SJSA1 (cell line): ENCODE measurements around the gene SYCP2. TPM values are rescaled to one million over a fixed set of nuclear protein-coding genes. Genes with fewer than 3 reads are reported as not detected.
"Not testable (repeated sequence)": the region's sequence is repeated elsewhere in the genome, so short reads cannot be mapped to it uniquely, and the experiment has no call there.

Experiments used
- DNase-seq, 2 experiments: peaks; one replicate each; pipeline ENCODE4 v3.0.0-alpha.2; 2015 to 2020; ENCODE audit warnings: low spot score in 2 of 2, low read depth in 1 of 2
- H3K27ac ChIP-seq: fragments of 250-450 bp; sonication (Bioruptor Pico); 2 replicates; pipeline ENCODE4 v1.5.1; 2020; ENCODE audit warnings: mild to moderate bottlenecking, moderate library complexity
- H3K27me3 ChIP-seq: fragments of 250-450 bp; sonication (Bioruptor Pico); replicated peaks from 2 replicates; pipeline ENCODE4 v1.5.1; 2020; ENCODE audit warnings: mild to moderate bottlenecking, moderate library complexity
- H3K36me3 ChIP-seq: fragments of 250-450 bp; sonication (Bioruptor Pico); 2 replicates; pipeline ENCODE4 v1.5.1; 2020; ENCODE audit warnings: mild to moderate bottlenecking
- H3K4me1 ChIP-seq: fragments of 250-450 bp; sonication (Bioruptor Pico); replicated peaks from 2 replicates; pipeline ENCODE4 v1.6.1; 2021; ENCODE audit warnings: mild to moderate bottlenecking
- H3K4me3 ChIP-seq: fragments of 250-450 bp; sonication (Bioruptor Pico); 2 replicates; pipeline ENCODE4 v1.5.1; 2020; ENCODE audit warnings: mild to moderate bottlenecking
- H3K9me3 ChIP-seq: fragments of 250-450 bp; sonication (Bioruptor Pico); replicated peaks from 2 replicates; pipeline ENCODE4 v1.5.1; 2020; ENCODE audit warnings: mild to moderate bottlenecking
- total RNA-seq: library from RNA; depleted of rRNA; stranded (reverse); fragments of >200 nt; shearing (Covaris generic); gene quantifications from 2 replicates; pipeline ENCODE4 v1.2.3, GENCODE V29; 2014

SYCP2 gene
- total RNA-seq, 1 experiment from 2014 or later: 2.6 TPM

- peak in 1 of 2 experiments; percentile 45 for DNase-seq
- no peak overlapping the region for H3K4me3 ChIP-seq
- H3K27me3 ChIP-seq: no peaks in the 10 kb centered on the region
- H3K4me1 ChIP-seq: peaks cover 14% of the 10 kb centered on the region
- peak overlapping the region; percentile 25 for H3K27ac ChIP-seq
- no peaks in the 10 kb centered on the region for H3K9me3 ChIP-seq
- H3K36me3 ChIP-seq: no peaks in the 10 kb centered on the region
Observed at GRCh38 chr20:59920944-59921343, 12.5 kb downstream of the SYCP2 start.

- H3K27me3 ChIP-seq: no peaks in the 10 kb centered on the region
- no peak overlapping the region for H3K27ac ChIP-seq
- DNase-seq: no peak
- H3K4me3 ChIP-seq: no peak overlapping the region
- H3K4me1 ChIP-seq: no peaks in the 10 kb centered on the region
- no peaks in the 10 kb centered on the region; the same call in 1 of the 2 replicates for H3K9me3 ChIP-seq
- no peaks in the 10 kb centered on the region for H3K36me3 ChIP-seq
Observed at GRCh38 chr20:59912609-59913008, 20.8 kb downstream of the SYCP2 start.

DNA sequence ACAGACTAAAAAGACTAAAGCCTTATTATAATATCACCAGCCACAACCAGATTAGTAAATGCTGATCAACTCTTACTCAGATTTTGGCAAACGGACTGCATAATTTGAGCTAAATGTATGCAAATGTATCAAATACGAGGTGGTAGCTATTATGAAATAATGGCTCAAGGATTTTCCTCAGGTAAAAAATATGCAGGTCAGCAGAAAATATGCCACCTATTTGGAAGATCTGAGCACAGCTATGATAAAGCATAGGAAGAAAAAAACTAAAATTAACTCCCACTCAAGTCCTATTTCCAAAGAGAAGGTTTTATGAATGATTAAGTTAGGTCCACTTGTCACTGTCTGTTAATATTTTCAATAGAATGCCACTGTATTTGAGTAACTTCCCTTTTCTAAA, 22.4 kb downstream of the SYCP2 start:
- Histone ChIP-seq H3K9me3 (no peaks in the 10 kb centered on the region; the same call in 1 of the 2 replicates), H3K4me1 (no peaks in the 10 kb centered on the region), H3K4me3 (no peak overlapping the region), H3K27ac (no peak overlapping the region), H3K36me3 (no peaks in the 10 kb centered on the region), H3K27me3 (no peaks in the 10 kb centered on the region)
- DNase-seq: no peak

GRCh38 chr20:59908855-59909254, 24.6 kb downstream of the SYCP2 start:
- Histone ChIP-seq H3K27me3 (no peaks in the 10 kb centered on the region; the same call in 1 of the 2 replicates), H3K9me3 (no peaks in the 10 kb centered on the region; the same call in 1 of the 2 replicates), H3K4me3 (no peak overlapping the region), H3K27ac (no peak overlapping the region), H3K36me3 (no peaks in the 10 kb centered on the region), H3K4me1 (no peaks in the 10 kb centered on the region)
- DNase-seq: no peak

GRCh38 chr20:59903621-59904020, 29.8 kb downstream of the SYCP2 start:
- no peaks in the 10 kb centered on the region; the same call in 1 of the 2 replicates for H3K9me3 ChIP-seq
- no peak for DNase-seq

DNA sequence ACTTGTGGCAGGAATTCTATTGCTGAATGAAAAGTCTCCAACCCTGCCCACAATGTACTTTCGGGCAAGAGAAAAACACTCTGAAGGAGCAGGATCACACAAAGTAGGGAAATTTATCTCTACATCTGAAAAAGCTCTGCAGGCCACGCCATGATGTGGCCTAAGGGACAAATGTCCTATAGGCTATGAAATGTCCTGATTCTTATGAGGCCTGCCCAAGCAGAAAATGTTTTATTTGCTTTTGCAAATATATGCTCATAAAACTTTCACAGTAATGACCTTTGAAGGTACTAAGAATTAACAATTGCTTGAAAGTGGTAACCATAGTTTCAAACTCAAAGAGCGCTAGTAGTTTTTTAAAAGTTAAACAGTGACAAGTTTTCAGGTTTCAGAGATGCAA, 31.0 kb downstream of the SYCP2 start:
- H3K9me3 ChIP-seq: no peaks in the 10 kb centered on the region
- DNase-seq: no peak
- no peaks in the 10 kb centered on the region for H3K4me1 ChIP-seq
- H3K27ac ChIP-seq: no peak overlapping the region
- no peaks in the 10 kb centered on the region; the same call in 1 of the 2 replicates for H3K27me3 ChIP-seq
- H3K36me3 ChIP-seq: no peaks in the 10 kb centered on the region
- H3K4me3 ChIP-seq: no peak overlapping the region

More at GRCh38 chr20:59903621-59904020, 29.8 kb downstream of the SYCP2 start:
- Histone ChIP-seq H3K27me3 (no peaks in the 10 kb centered on the region; the same call in 1 of the 2 replicates), H3K27ac (no peak overlapping the region), H3K4me3 (no peak overlapping the region), H3K4me1 (no peaks in the 10 kb centered on the region), H3K36me3 (no peaks in the 10 kb centered on the region)

GRCh38 chr20:59895908-59896307, 37.5 kb downstream of the SYCP2 start:
- Histone ChIP-seq H3K27ac (no peak overlapping the region), H3K9me3 (no peaks in the 10 kb centered on the region), H3K4me1 (no peaks in the 10 kb centered on the region), H3K4me3 (no peak overlapping the region), H3K27me3 (no peaks in the 10 kb centered on the region), H3K36me3 (no peaks in the 10 kb centered on the region)
- no peak for DNase-seq

DNA sequence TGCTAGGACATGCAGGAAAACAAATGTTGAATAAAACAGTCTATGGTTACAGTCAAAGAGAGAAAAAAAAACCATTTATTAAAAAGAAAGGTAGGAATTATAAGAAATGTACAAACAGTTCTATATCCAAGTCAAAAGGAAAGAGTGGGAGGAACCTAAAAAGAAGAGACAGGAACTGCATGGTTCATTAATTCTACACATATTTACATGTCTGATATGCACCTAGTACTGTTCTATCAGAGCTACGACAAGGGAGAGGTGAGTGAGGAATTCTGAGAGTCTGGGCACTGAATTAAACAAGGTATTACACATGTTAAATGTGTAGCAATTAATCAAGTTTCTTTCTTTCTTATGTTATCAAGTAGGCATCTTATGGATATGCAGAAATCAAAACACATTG, 41.9 kb downstream of the SYCP2 start:
- no peak for DNase-seq
- H3K36me3 ChIP-seq: no peaks in the 10 kb centered on the region
- no peaks in the 10 kb centered on the region for H3K9me3 ChIP-seq
- no peak overlapping the region for H3K27ac ChIP-seq
- H3K4me3 ChIP-seq: no peak overlapping the region
- H3K27me3 ChIP-seq: no peaks in the 10 kb centered on the region
- no peaks in the 10 kb centered on the region for H3K4me1 ChIP-seq

GRCh38 chr20:59890035-59890434, 43.4 kb downstream of the SYCP2 start:
- not testable (repeated sequence) for H3K36me3 ChIP-seq, H3K27me3 ChIP-seq, H3K27ac ChIP-seq, H3K4me3 ChIP-seq, DNase-seq, H3K9me3 ChIP-seq, H3K4me1 ChIP-seq

DNA sequence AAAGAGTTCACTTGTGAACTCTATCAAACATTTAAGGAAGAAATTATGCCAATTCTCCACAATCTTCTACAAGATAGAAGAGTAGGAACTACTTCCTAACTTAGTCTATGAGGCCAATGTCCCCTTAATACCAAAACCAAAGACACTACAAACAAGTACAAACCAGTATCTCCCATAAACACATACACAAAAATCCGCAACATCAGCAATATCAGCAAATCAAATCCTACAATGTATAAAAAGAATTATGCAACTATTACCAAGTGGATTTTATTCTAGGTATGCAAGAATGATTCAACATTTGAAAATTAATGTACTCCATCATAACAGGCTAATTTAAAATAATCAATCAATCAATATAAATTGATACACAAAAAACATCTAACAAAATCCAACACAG, 45.4 kb downstream of the SYCP2 start:
- Histone ChIP-seq H3K4me3 (no peak overlapping the region), H3K27ac (no peak overlapping the region), H3K36me3 (no peaks in the 10 kb centered on the region), H3K9me3 (no peaks in the 10 kb centered on the region), H3K4me1 (no peaks in the 10 kb centered on the region), H3K27me3 (no peaks in the 10 kb centered on the region; the same call in 1 of the 2 replicates)
- DNase-seq: no peak

DNA sequence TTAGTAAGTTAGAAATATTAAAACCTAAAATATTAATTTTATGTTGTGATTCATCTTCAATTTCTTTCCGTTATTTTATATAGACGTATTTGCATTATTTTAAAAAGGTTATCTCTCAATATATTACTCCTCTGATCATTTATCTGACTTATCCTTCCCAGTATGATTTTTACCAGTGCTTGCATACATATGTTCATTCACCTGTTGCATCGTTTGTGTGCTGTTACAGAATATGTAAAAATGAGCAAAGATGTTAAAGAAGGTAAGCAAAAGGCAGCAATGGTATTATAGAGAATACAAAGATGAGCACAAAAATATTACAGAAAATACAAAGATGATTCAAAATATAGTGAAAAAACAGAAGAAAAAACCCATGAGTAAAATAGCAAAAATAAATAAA, 48.9 kb downstream of the SYCP2 start:
- Histone ChIP-seq H3K27ac (no peak overlapping the region), H3K27me3 (no peaks in the 10 kb centered on the region; the same call in 1 of the 2 replicates), H3K9me3 (no peaks in the 10 kb centered on the region), H3K4me3 (no peak overlapping the region), H3K4me1 (no peaks in the 10 kb centered on the region), H3K36me3 (no peaks in the 10 kb centered on the region)
- DNase-seq: no peak

DNA sequence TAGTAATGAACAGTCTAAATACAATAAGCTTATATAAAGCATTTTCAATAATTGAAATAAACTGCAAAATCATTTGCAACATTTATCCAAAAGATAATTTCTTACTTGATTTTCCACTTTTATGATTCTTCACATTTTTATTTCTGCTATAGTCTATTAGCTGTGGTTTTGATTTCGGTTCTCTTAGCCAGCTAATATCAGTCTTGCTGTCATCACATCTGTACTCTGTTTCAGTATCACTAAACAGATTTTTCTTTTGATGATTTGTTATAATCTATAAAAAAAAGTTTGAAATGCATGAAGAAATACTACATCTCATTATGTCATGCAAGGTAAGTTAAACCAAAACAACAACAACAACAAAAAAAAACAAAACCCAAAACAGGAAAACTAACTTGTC, 53.2 kb downstream of the SYCP2 start:
- no peaks in the 10 kb centered on the region for H3K36me3 ChIP-seq
- H3K9me3 ChIP-seq: no peaks in the 10 kb centered on the region
- no peaks in the 10 kb centered on the region for H3K4me1 ChIP-seq
- H3K27me3 ChIP-seq: no peaks in the 10 kb centered on the region; the same call in 1 of the 2 replicates
- no peak overlapping the region for H3K4me3 ChIP-seq
- H3K27ac ChIP-seq: no peak overlapping the region
- DNase-seq: no peak

GRCh38 chr20:59873409-59873808, 60.0 kb downstream of the SYCP2 start:
- Histone ChIP-seq H3K27me3 (no peaks in the 10 kb centered on the region), H3K27ac (no peak overlapping the region), H3K36me3 (no peaks in the 10 kb centered on the region), H3K4me1 (no peaks in the 10 kb centered on the region), H3K4me3 (no peak overlapping the region), H3K9me3 (no peaks in the 10 kb centered on the region)
- no peak for DNase-seq

GRCh38 chr20:59871096-59871495, 62.3 kb downstream of the SYCP2 start:
- Histone ChIP-seq H3K9me3 (no peaks in the 10 kb centered on the region), H3K4me3 (no peak overlapping the region), H3K36me3 (no peaks in the 10 kb centered on the region), H3K4me1 (no peaks in the 10 kb centered on the region), H3K27me3 (no peaks in the 10 kb centered on the region), H3K27ac (no peak overlapping the region)
- DNase-seq: no peak

GRCh38 chr20:59866338-59866737, 67.1 kb downstream of the SYCP2 start:
- Histone ChIP-seq H3K27ac (no peak overlapping the region), H3K36me3 (no peaks in the 10 kb centered on the region), H3K4me1 (no peaks in the 10 kb centered on the region), H3K9me3 (no peaks in the 10 kb centered on the region), H3K4me3 (no peak overlapping the region), H3K27me3 (no peaks in the 10 kb centered on the region)
- no peak for DNase-seq
